HG03103 (cell line): ENCODE measurements around the gene PTPN13.
"Not testable (repeated sequence)": the region's sequence is repeated elsewhere in the genome, so short reads cannot be mapped to it uniquely, and the experiment has no call there.

Experiments
- ATAC-seq: cut with Tn5 transposase; IDR thresholded peaks from one replicate; pipeline ENCODE4 v1.9.1; 2021; ENCODE audit warnings: low read depth; ENCODE audit not compliant: unreplicated experiment

Gene PTPN13

GRCh38 chr4:86704601-86705000 is 110.5 kb downstream of the PTPN13 start:
- no peak for ATAC-seq

- no peak for ATAC-seq
These were observed 112.9 kb downstream of the PTPN13 start for GRCh38 chr4:86706923-86707597.

- ATAC-seq, result no peak
These were observed 123.5 kb downstream of the PTPN13 start for GRCh38 chr4:86717651-86718050.

- no peak for ATAC-seq
These were observed 124.0 kb downstream of the PTPN13 start for GRCh38 chr4:86718152-86718551.

- not testable (repeated sequence) for ATAC-seq
These were observed 125.0 kb downstream of the PTPN13 start for GRCh38 chr4:86719149-86719548.

GRCh38 chr4:86720508-86721068 is 126.5 kb downstream of the PTPN13 start:
- no peak for ATAC-seq

GRCh38 chr4:86721412-86721811 is 127.3 kb downstream of the PTPN13 start:
- ATAC-seq, result no peak

- ATAC-seq, result no peak
These were observed 136.2 kb downstream of the PTPN13 start for GRCh38 chr4:86730310-86730709.

GRCh38 chr4:86737244-86737643 is 143.1 kb downstream of the PTPN13 start:
- no peak for ATAC-seq

- ATAC-seq, result no peak
These were observed 147.7 kb downstream of the PTPN13 start for GRCh38 chr4:86741846-86742245.

GRCh38 chr4:86744570-86744969 is 150.5 kb downstream of the PTPN13 start:
- no peak for ATAC-seq

- ATAC-seq, result no peak
These were observed 155.0 kb downstream of the PTPN13 start for GRCh38 chr4:86749121-86749520.

- ATAC-seq, result no peak
These were observed 161.3 kb downstream of the PTPN13 start for GRCh38 chr4:86755388-86755787.

GRCh38 chr4:86757468-86757867 is 163.4 kb downstream of the PTPN13 start:
- no peak for ATAC-seq

- no peak for ATAC-seq
These were observed 165.2 kb downstream of the PTPN13 start for GRCh38 chr4:86759298-86759697.

GRCh38 chr4:86762649-86763048 is 168.5 kb downstream of the PTPN13 start:
- no peak for ATAC-seq

GRCh38 chr4:86769794-86770193 is 175.7 kb downstream of the PTPN13 start:
- no peak for ATAC-seq

GRCh38 chr4:86771141-86771540 is 177.0 kb downstream of the PTPN13 start:
- ATAC-seq, result no peak

GRCh38 chr4:86775061-86775460 is 180.9 kb downstream of the PTPN13 start:
- no peak for ATAC-seq

GRCh38 chr4:86778175-86778574 is 184.1 kb downstream of the PTPN13 start:
- no peak for ATAC-seq

- ATAC-seq, result no peak
These were observed 194.7 kb downstream of the PTPN13 start for GRCh38 chr4:86788826-86789225.

GRCh38 chr4:86791126-86791525 is 197.0 kb downstream of the PTPN13 start:
- ATAC-seq, result no peak

- ATAC-seq, result no peak
These were observed 215.7 kb downstream of the PTPN13 start for GRCh38 chr4:86809809-86810208.
